H9 (cell line): Measurements from ENCODE around the gene USP44. TPM values are rescaled to one million over a fixed set of nuclear protein-coding genes. Genes with fewer than 3 reads are reported as not detected.

Source experiments
- DNase-seq: peaks from one replicate; pipeline ENCODE4 v3.0.0-alpha.2; 2017
- H2AFZ ChIP-seq: one replicate; pipeline ENCODE4 v1.6.1; 2013; ENCODE audit warnings: mild to moderate bottlenecking, low read length, control low read depth, moderate library complexity
- H2AK5ac ChIP-seq: 2 replicates; pipeline ENCODE4 v1.6.1; 2013; ENCODE audit warnings: low read length, control low read depth, mixed read lengths; ENCODE audit not compliant: insufficient read length
- H2BK120ac ChIP-seq: one replicate; pipeline ENCODE4 v1.6.1; 2013; ENCODE audit warnings: low read depth, mild to moderate bottlenecking, low read length, control low read depth, inconsistent platforms; ENCODE audit not compliant: poor library complexity, severe bottlenecking
- H2BK12ac ChIP-seq: 2 replicates; pipeline ENCODE4 v1.6.1; 2013; ENCODE audit warnings: low read length, control low read depth, mixed read lengths, low read depth; ENCODE audit not compliant: insufficient read length
- H2BK15ac ChIP-seq: 2 replicates; pipeline ENCODE4 v1.6.1; 2013; ENCODE audit warnings: low read depth, low read length, control low read depth
- H2BK20ac ChIP-seq: one replicate; pipeline ENCODE4 v1.6.1; 2013; ENCODE audit warnings: low read depth, mild to moderate bottlenecking, low read length, control low read depth, inconsistent platforms; ENCODE audit not compliant: poor library complexity, severe bottlenecking
- H2BK5ac ChIP-seq: 2 replicates; pipeline ENCODE4 v1.6.1; 2013; ENCODE audit warnings: low read length, control low read depth, mixed read lengths; ENCODE audit not compliant: insufficient read length
- H3K14ac ChIP-seq: 2 replicates; pipeline ENCODE4 v1.6.1; 2013; ENCODE audit warnings: low read length, control low read depth; ENCODE audit not compliant: insufficient read depth
- H3K18ac ChIP-seq: 2 replicates; pipeline ENCODE4 v1.6.1; 2013; ENCODE audit warnings: low read depth, mild to moderate bottlenecking, mixed read lengths, low read length, control low read depth; ENCODE audit not compliant: insufficient read length
- H3K23ac ChIP-seq: 2 replicates; pipeline ENCODE4 v1.6.1; 2013; ENCODE audit warnings: low read length, control low read depth, mixed read lengths, low read depth; ENCODE audit not compliant: insufficient read length
- H3K23me2 ChIP-seq: 2 replicates; pipeline ENCODE4 v1.6.1; 2013; ENCODE audit warnings: low read depth, mild to moderate bottlenecking, mixed read lengths, low read length, control low read depth; ENCODE audit not compliant: insufficient read length, poor library complexity, severe bottlenecking
- H3K27ac ChIP-seq: 2 replicates; pipeline ENCODE4 v1.5.1; 2013; ENCODE audit warnings: low read length, control low read depth, mixed read lengths, low read depth; ENCODE audit not compliant: insufficient read length
- H3K27me3 ChIP-seq: 2 replicates; pipeline ENCODE4 v1.6.1; 2013; ENCODE audit warnings: low read length, control low read depth, inconsistent platforms; ENCODE audit not compliant: insufficient read depth
- H3K4ac ChIP-seq: 2 replicates; pipeline ENCODE4 v1.6.1; 2013; ENCODE audit warnings: low read depth, mild to moderate bottlenecking, control low read depth, inconsistent platforms, low read length, moderate library complexity
- H3K4me1 ChIP-seq: 2 replicates; pipeline ENCODE4 v1.6.1; 2013; ENCODE audit warnings: low read length, control low read depth, inconsistent platforms; ENCODE audit not compliant: insufficient read depth
- H3K4me2 ChIP-seq: 2 replicates; pipeline ENCODE4 v1.6.1; 2013; ENCODE audit warnings: low read length, control low read depth, mixed read lengths; ENCODE audit not compliant: insufficient read length, insufficient read depth
- H3K56ac ChIP-seq: 2 replicates; pipeline ENCODE4 v1.6.1; 2013; ENCODE audit warnings: low read depth, mild to moderate bottlenecking, mixed read lengths, low read length, control low read depth; ENCODE audit not compliant: insufficient read length
- H3K79me1 ChIP-seq: 2 replicates; pipeline ENCODE4 v1.6.1; 2013; ENCODE audit warnings: low read depth, mild to moderate bottlenecking, moderate library complexity, low read length, control low read depth, inconsistent platforms; ENCODE audit not compliant: insufficient read depth, poor library complexity, severe bottlenecking
- H3K79me2 ChIP-seq: 2 replicates; pipeline ENCODE4 v1.6.1; 2013; ENCODE audit warnings: low read length, control low read depth, inconsistent platforms; ENCODE audit not compliant: insufficient read depth
- H3K9ac ChIP-seq: 2 replicates; pipeline ENCODE4 v1.6.1; 2013; ENCODE audit warnings: low read length, control low read depth, mixed read lengths; ENCODE audit not compliant: insufficient read length; ENCODE audit errors: extremely low read depth
- H3K9me3 ChIP-seq: one replicate; pipeline ENCODE4 v1.6.1; 2013; ENCODE audit warnings: low read depth, low read length, inconsistent platforms; ENCODE audit not compliant: control insufficient read depth
- H3T11ph ChIP-seq: one replicate; pipeline ENCODE4 v1.6.1; 2013; ENCODE audit warnings: mild to moderate bottlenecking, low read length, control low read depth, inconsistent platforms
- H4K20me1 ChIP-seq: one replicate; pipeline ENCODE4 v1.6.1; 2013; ENCODE audit not compliant: control insufficient read depth, insufficient read length, insufficient read depth
- H4K5ac ChIP-seq: 2 replicates; pipeline ENCODE4 v1.6.1; 2013; ENCODE audit warnings: low read depth, mild to moderate bottlenecking, mixed read lengths, low read length, control low read depth; ENCODE audit not compliant: insufficient read length
- H4K8ac ChIP-seq: replicated peaks from 2 replicates; pipeline ENCODE4 v1.6.1; 2013; ENCODE audit warnings: low read length, control low read depth, mixed read lengths, low read depth; ENCODE audit not compliant: insufficient read length
- H4K91ac ChIP-seq: 2 replicates; pipeline ENCODE4 v1.6.1; 2013; ENCODE audit warnings: low read depth, mild to moderate bottlenecking, moderate library complexity, mixed read lengths, low read length, control low read depth; ENCODE audit not compliant: insufficient read length
- H3K27ac Mint-ChIP-seq, 3 experiments: 2 replicates in 2 of 3; 3 replicates in 1 of 3; pipeline ENCODE4 v1.8.0; 2020 to 2021; ENCODE audit warnings: mixed read lengths in 3 of 3, mild to moderate bottlenecking in 1 of 3, moderate library complexity in 1 of 3
- H3K27me3 Mint-ChIP-seq: 2 replicates; pipeline ENCODE4 v1.8.0; 2021; ENCODE audit warnings: low read depth, mild to moderate bottlenecking, moderate library complexity, mixed read lengths
- H3K36me3 Mint-ChIP-seq, 3 experiments: 2 replicates in 2 of 3; 3 replicates in 1 of 3; pipeline ENCODE4 v1.8.0; 2020 to 2021; ENCODE audit warnings: low read depth in 3 of 3, mixed read lengths in 3 of 3; ENCODE audit not compliant: insufficient read depth in 1 of 3
- H3K4me1 Mint-ChIP-seq, 2 experiments: 2 replicates each; pipeline ENCODE4 v1.8.0; 2020; ENCODE audit warnings: mixed read lengths in 2 of 2
- H3K4me3 Mint-ChIP-seq, 2 experiments: 2 replicates in 1 of 2; 3 replicates in 1 of 2; pipeline ENCODE4 v1.8.0; 2020 to 2021; ENCODE audit warnings: mild to moderate bottlenecking in 2 of 2, mixed read lengths in 2 of 2, moderate library complexity in 1 of 2
- H3K9me3 Mint-ChIP-seq, 2 experiments: 2 replicates in 1 of 2; 3 replicates in 1 of 2; pipeline ENCODE4 v1.8.0; 2020; ENCODE audit warnings: mild to moderate bottlenecking in 2 of 2, mixed read lengths in 2 of 2, moderate library complexity in 1 of 2
- CTCF ChIP-seq: fragments of 200-600 bp; sonication (generic); conservative IDR thresholded peaks from 3 replicates; pipeline ENCODE4 v1.8.0; 2021; ENCODE audit warnings: antibody characterized with exemption, mild to moderate bottlenecking
- WGBS: extraction: QIAGEN DNeasy Blood & Tissue Kit; methylation state at CpG from one replicate; pipeline ENCODE4 v1.1.7; 2013; ENCODE audit warnings: missing lambda C conversion rate, low lambda C conversion rate, mixed read lengths; ENCODE audit not compliant: insufficient read length; ENCODE audit errors: extremely low coverage; 5-methylcytosine and 5-hydroxymethylcytosine counted together
- total RNA-seq: library from RNA; stranded (reverse); gene quantifications from 2 replicates; pipeline ENCODE4 v1.2.1, GENCODE V29; 2021

Gene USP44
- total RNA-seq, 1 experiment from 2014 or later, result 185 TPM

- TF ChIP-seq CTCF, result no peak
- peak overlapping the region; percentile 62 for H2BK120ac ChIP-seq
- H4K8ac ChIP-seq, result no peak overlapping the region
- H3K4me1 ChIP-seq, result no peaks in the 10 kb centered on the region; the same call in 1 of the 2 replicates
- Mint-ChIP-seq H3K9me3 (peaks cover 0 to 5% of the 10 kb centered on the region in 2 experiments; a peak in 2 of 5 replicates), H3K4me3 (peak overlapping the region; percentile 83 to 96), H3K27ac (peak overlapping the region; percentile 93 to 99 (median 95)), H3K36me3 (peaks cover 23 to 32% (median 24%) of the 10 kb centered on the region in 3 experiments), H3K4me1 (peaks cover 46 to 52% of the 10 kb centered on the region in 2 experiments), H3K27me3 (peaks cover 1% of the 10 kb centered on the region; the same call in 1 of the 2 replicates)
- no peak overlapping the region for H3K23ac ChIP-seq
- no peak overlapping the region for H2AFZ ChIP-seq
- H2BK12ac ChIP-seq, result no peak overlapping the region
- H3K9me3 ChIP-seq, result no peaks in the 10 kb centered on the region
- no peak overlapping the region for H4K91ac ChIP-seq
- H4K20me1 ChIP-seq, result no peaks in the 10 kb centered on the region
- no peak overlapping the region for H3K56ac ChIP-seq
- peak overlapping the region; percentile 20; the same call in 1 of the 2 replicates for H3K4ac ChIP-seq
- peak overlapping the region; percentile 87 for H3K18ac ChIP-seq
- WGBS, result no CpG with 5 or more reads among the region's 50 CpGs
- no peak overlapping the region for H2BK15ac ChIP-seq
- no peaks in the 10 kb centered on the region for H3K79me1 ChIP-seq
- peak overlapping the region; percentile 86 for H3K9ac ChIP-seq
- H3K79me2 ChIP-seq, result peaks cover 22% of the 10 kb centered on the region; the same call in 1 of the 2 replicates
- peak overlapping the region; percentile 70 for H3K27ac ChIP-seq
- no peak overlapping the region for H3T11ph ChIP-seq
- peak; percentile 61 for DNase-seq
- H2BK5ac ChIP-seq, result no peak overlapping the region
- peak overlapping the region; percentile 95 for H3K14ac ChIP-seq
- no peaks in the 10 kb centered on the region for H3K27me3 ChIP-seq
- H4K5ac ChIP-seq, result no peak overlapping the region
- H2BK20ac ChIP-seq, result no peak overlapping the region
- peaks cover 3% of the 10 kb centered on the region for H3K23me2 ChIP-seq
- H2AK5ac ChIP-seq, result no peak overlapping the region
- peak overlapping the region; percentile 92 for H3K4me2 ChIP-seq
These were observed 3.2 kb downstream of the USP44 start for GRCh38 chr12:95548056-95548538.
